ENCODE results near the gene CORO2B.
A peak's percentile ranks its signal among the peaks of the same experiment; 100 is the strongest.

The CORO2B gene

GRCh38 chr15:68538311-68538710 is 40.5 kb upstream of the CORO2B start:
- no peak overlapping the region for H3K4me3 ChIP-seq (ENCODE audit: control insufficient read depth, low read depth, low read length)
- no peak for DNase-seq (ENCODE audit: low read depth)
- TF ChIP-seq CTCF (IDR thresholded peaks at IDR 0.05; ENCODE audit: control insufficient read depth, insufficient read depth, low read depth, low read length, missing control alignments) = no peak

- no peak for DNase-seq (ENCODE audit: low read depth)
- no peak overlapping the region for H3K4me3 ChIP-seq (ENCODE audit: control insufficient read depth, low read depth, low read length)
- no peak for TF ChIP-seq CTCF (IDR thresholded peaks at IDR 0.05; ENCODE audit: control insufficient read depth, insufficient read depth, low read depth, low read length, missing control alignments)
These were observed 37.0 kb upstream of the CORO2B start for GRCh38 chr15:68541743-68542142.

- no peak overlapping the region for H3K4me3 ChIP-seq (ENCODE audit: control insufficient read depth, low read depth, low read length)
- TF ChIP-seq CTCF (IDR thresholded peaks at IDR 0.05; ENCODE audit: control insufficient read depth, insufficient read depth, low read depth, low read length, missing control alignments) = no peak
- no peak for DNase-seq (ENCODE audit: low read depth)
These were observed 36.4 kb upstream of the CORO2B start for GRCh38 chr15:68542348-68542747.

GRCh38 chr15:68542771-68543164 is 36.0 kb upstream of the CORO2B start:
- no peak for TF ChIP-seq CTCF (IDR thresholded peaks at IDR 0.05; ENCODE audit: control insufficient read depth, insufficient read depth, low read depth, low read length, missing control alignments)
- DNase-seq (ENCODE audit: low read depth) = no peak

GRCh38 chr15:68543165-68544008 is 35.4 kb upstream of the CORO2B start:
- no peak overlapping the region for H3K4me3 ChIP-seq (ENCODE audit: control insufficient read depth, low read depth, low read length)
- DNase-seq (ENCODE audit: low read depth) = peak; percentile 56
- no peak for TF ChIP-seq CTCF (IDR thresholded peaks at IDR 0.05; ENCODE audit: control insufficient read depth, insufficient read depth, low read depth, low read length, missing control alignments)

More at GRCh38 chr15:68542771-68543164, 36.0 kb upstream of the CORO2B start:
- H3K4me3 ChIP-seq (ENCODE audit: control insufficient read depth, low read depth, low read length) = no peak overlapping the region

GRCh38 chr15:68546318-68546717 is 32.5 kb upstream of the CORO2B start:
- no peak overlapping the region for H3K4me3 ChIP-seq (ENCODE audit: control insufficient read depth, low read depth, low read length)
- TF ChIP-seq CTCF (IDR thresholded peaks at IDR 0.05; ENCODE audit: control insufficient read depth, insufficient read depth, low read depth, low read length, missing control alignments) = no peak
- no peak for DNase-seq (ENCODE audit: low read depth)

Measured in AG09309 (cell line).